H1 (cell line): ENCODE measurements around the gene DDI2. TPM values are rescaled to one million over a fixed set of nuclear protein-coding genes. Genes with fewer than 3 reads are reported as not detected.

Experiments
- CBX8 ChIP-seq: fragments of 300-800, 300-1000 bp; sonication (generic); IDR thresholded peaks from 2 replicates; pipeline ENCODE4 v1.7.1; 2016; ENCODE audit warnings: low read depth, low read length, borderline replicate concordance
- CHD2 ChIP-seq: IDR thresholded peaks from 2 replicates; pipeline ENCODE4 v1.6.1; 2012; ENCODE audit warnings: low read length, improper control_type of control experiment
- E2F6 ChIP-seq: IDR thresholded peaks from 2 replicates; pipeline ENCODE4 v1.6.1; 2012; ENCODE audit warnings: inconsistent platforms
- HDAC6 ChIP-seq: IDR thresholded peaks from one replicate; pipeline ENCODE4 v1.7.1; 2012; ENCODE audit warnings: low read depth, mild to moderate bottlenecking, inconsistent platforms, low read length, moderate library complexity
- RAD21 ChIP-seq, 2 experiments: IDR thresholded peaks in 1 of 2; conservative IDR thresholded peaks in 1 of 2; 2 replicates each; pipeline ENCODE4 v1.6.1; 2011; ENCODE audit warnings: low read depth in 2 of 2, low read length in 2 of 2, improper control_type of control experiment in 1 of 2, inconsistent platforms in 1 of 2, mild to moderate bottlenecking in 1 of 2, moderate library complexity in 1 of 2
- polyA plus RNA-seq, 7 experiments: library from polyadenylated mRNA; depleted of rRNA in 3 of 7; stranded (reverse) in 5 of 7; unstranded in 2 of 7; fragments of >200 nt in 5 of 7; fragments of 200-250 nt in 2 of 7; gene quantifications; 1 replicate in 5 of 7; 2 replicates in 1 of 7; 4 replicates in 1 of 7; pipeline versions ENCODE4 v1.2.1 to v1.2.3, GENCODE V29; 2011 to 2013; ENCODE audit warnings: missing spikeins in 2 of 7, mixed read lengths in 2 of 7
- total RNA-seq: library from RNA; stranded (reverse); fragmentation: NEBNext Ultra II Directional; extraction: Animal tissue kit (Norgen Biotek cat#: 25700); gene quantifications from 2 replicates; pipeline ENCODE4 v1.2.1, GENCODE V29; 2021

Gene DDI2
- total and polyA plus RNA-seq, 2 of the 8 experiments (the other 6 are each of a cell fraction or from before 2014, with no cell fraction given), result 7.7 to 38.3 TPM

- no peak for TF ChIP-seq E2F6
- no peak for TF ChIP-seq CBX8
- no peak for TF ChIP-seq CHD2
- no peak for TF ChIP-seq HDAC6
- TF ChIP-seq RAD21 (IDR thresholded peaks at IDR 0.05 in 1 of 2, conservative IDR thresholded peaks at IDR 0.05 in 1 of 2; ENCODE audit: low read depth in 2 of 2, low read length in 2 of 2), result no peak
These were observed 83.2 kb downstream of the DDI2 start (continued) for GRCh38 chr1:15700508-15700907.
